Astrocyte of the spinal cord (primary cell): ENCODE results near the gene ADAM33.

Experiments
- DNase-seq: peaks from one replicate; pipeline ENCODE4 v3.0.0; 2011; ENCODE audit warnings: low read depth, low spot score
- H3K4me3 ChIP-seq: 2 replicates; pipeline ENCODE4 v1.5.1; 2011; ENCODE audit warnings: low read depth, mild to moderate bottlenecking, low read length, moderate library complexity
- in situ Hi-C: cut with HindIII; loops from 2 replicates; pipeline ENCODE4 v1.10.0; 2017; ENCODE audit warnings: low sequenced_read_pairs
- TF ChIP-seq, protein P1 (sequence below): IDR thresholded peaks from 2 replicates; pipeline ENCODE4 v1.5.1; 2012; ENCODE audit warnings: low read depth, mild to moderate bottlenecking, low read length, inconsistent platforms

The ADAM33 gene

DNA sequence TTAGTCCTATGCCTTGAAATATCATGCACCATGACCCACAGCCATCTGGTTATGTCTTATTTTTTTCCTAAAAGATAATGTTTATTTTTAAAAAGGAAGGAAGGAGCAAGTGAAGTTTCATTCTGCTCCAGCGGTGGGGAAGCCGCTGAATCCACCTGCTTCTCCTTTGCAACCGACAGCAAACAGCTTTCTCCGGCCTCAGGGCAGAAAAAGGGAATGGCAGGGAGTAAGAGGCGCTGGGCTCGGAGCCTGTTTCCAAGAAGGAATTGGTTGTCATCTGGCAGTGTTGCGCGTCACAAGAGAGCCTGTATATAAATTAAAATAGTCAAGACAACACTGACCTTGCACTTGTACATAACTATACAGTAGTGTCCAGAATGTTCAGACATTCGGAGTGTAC, 32.9 kb downstream of the ADAM33 start:
- TF ChIP-seq, protein P1, sequence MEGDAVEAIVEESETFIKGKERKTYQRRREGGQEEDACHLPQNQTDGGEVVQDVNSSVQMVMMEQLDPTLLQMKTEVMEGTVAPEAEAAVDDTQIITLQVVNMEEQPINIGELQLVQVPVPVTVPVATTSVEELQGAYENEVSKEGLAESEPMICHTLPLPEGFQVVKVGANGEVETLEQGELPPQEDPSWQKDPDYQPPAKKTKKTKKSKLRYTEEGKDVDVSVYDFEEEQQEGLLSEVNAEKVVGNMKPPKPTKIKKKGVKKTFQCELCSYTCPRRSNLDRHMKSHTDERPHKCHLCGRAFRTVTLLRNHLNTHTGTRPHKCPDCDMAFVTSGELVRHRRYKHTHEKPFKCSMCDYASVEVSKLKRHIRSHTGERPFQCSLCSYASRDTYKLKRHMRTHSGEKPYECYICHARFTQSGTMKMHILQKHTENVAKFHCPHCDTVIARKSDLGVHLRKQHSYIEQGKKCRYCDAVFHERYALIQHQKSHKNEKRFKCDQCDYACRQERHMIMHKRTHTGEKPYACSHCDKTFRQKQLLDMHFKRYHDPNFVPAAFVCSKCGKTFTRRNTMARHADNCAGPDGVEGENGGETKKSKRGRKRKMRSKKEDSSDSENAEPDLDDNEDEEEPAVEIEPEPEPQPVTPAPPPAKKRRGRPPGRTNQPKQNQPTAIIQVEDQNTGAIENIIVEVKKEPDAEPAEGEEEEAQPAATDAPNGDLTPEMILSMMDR, result no peak
- no peak for DNase-seq
- H3K4me3 ChIP-seq, result no peak overlapping the region
- in situ Hi-C loops, result no loop called here

DNA sequence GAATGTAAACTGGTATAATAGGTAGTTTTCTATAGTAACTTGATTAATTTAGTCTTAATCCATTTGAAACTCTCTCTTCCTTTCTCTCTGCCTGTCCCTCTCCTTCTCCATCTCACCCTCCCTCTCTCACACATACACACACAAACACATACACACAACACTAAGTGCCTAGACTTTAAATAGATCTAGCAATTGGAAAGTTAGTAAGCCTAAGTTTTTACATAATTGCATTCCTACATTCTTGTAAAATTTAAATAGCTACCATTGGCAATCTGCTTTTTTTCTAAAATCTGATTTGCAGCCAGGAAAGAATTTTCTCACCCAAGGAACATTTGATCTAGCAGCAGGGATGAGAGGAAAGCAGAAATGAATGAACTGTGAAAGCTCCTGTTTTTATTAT, 34.3 kb downstream of the ADAM33 start:
- H3K4me3 ChIP-seq, result no peak overlapping the region
- DNase-seq, result no peak
- in situ Hi-C loops, result no loop called here
- TF ChIP-seq, protein P1, result no peak

DNA sequence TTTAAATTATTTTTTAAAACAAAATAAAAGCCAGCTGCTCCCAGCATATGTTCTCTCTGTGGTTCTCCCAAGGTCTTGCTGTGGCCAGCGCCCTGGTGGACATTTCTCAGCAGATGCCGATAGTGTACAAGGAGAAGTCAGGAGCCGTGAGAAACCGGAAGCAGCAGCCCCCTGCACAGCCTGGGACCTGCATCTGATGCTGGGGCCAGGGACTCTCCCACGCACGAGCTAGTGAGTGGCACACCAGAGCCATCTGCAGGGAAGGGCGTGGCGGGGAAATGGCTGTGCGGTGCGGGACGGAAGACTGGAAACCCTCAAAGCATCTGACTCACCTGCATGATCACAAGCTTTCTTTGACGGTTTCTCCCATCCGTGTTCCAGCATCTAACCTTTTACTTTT, 35.2 kb downstream of the ADAM33 start:
- H3K4me3 ChIP-seq, result no peak overlapping the region
- DNase-seq, result peak; percentile 22
- in situ Hi-C loops, result no loop called here
- TF ChIP-seq, protein P1, result no peak

- TF ChIP-seq, protein P1, result no peak
- H3K4me3 ChIP-seq, result no peak overlapping the region
- DNase-seq, result peak; percentile 4
- in situ Hi-C loops, result no loop called here
These were observed 35.8 kb downstream of the ADAM33 start for GRCh38 chr20:3646067-3646440.

DNA sequence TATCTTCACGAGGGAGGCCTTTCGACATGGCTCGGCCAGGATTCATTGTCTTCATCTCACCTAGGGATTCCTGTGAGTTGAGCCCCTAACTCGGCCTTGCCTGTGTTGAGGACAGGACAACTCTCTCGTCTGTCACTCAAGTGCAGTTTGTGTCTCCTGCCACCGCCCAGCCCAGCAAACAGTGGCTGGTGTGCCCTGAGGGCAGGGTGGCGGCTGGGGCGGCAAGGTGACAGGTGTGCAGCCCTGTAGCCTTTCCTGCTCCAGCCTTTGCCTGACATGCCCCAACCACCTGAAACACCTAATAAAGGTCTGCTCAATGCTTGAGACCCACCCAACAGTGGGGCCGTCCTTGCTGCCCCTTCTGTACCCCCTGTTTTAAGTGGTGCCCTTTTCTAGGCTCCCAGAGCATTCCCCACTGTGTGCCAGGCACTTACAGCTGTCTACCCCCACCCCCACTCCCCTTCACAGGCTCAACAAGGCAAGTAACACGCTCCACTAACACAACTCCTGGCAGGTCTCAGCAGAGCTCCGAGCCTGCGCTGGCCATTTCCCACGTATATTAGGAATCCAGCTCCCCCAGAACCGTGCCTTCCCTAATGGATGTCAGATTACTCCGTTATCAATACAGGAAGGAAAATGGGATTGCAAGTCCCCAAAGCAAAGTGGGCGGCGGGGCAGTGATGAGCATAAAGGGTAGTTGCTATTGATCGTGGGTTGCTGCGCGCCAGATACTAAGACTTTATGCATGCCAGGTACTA, 36.3 kb downstream of the ADAM33 start:
- in situ Hi-C loops, result no loop called here
- no peak for DNase-seq
- TF ChIP-seq, protein P1, result no peak
- H3K4me3 ChIP-seq, result no peak overlapping the region

DNA sequence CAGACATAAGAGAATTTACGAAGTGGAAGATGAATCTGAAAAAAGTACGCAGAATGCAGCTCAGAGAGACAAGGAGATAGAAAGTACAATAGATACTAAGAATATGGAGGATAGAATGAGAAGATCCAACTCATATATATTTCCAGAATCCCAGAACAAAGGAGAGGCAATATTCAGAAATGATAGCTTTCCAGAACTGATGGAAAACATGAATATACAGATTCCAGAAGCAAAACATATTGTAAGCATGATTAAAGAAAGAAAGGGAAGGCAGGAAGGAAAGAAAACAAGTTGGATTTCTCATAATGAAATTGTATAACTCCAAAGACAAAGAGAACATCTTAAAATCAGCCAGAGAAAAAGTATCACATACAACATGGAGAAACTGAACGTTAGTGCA, 41.6 kb downstream of the ADAM33 start:
- no peak overlapping the region for H3K4me3 ChIP-seq
- TF ChIP-seq, protein P1, result no peak
- in situ Hi-C loops, result no loop called here
- DNase-seq, result no peak

- in situ Hi-C loops, result no loop called here
- no peak overlapping the region for H3K4me3 ChIP-seq
- TF ChIP-seq, protein P1, result no peak
- DNase-seq, result no peak
These were observed 46.5 kb downstream of the ADAM33 start for GRCh38 chr20:3635346-3635745.
